NB4 (cell line): ENCODE measurements around the gene ACCSL.

Source experiments
- DNase-seq: peaks from one replicate; pipeline ENCODE4 v3.0.0; 2010; ENCODE audit warnings: low read depth
- H3K4me3 ChIP-seq: one replicate; pipeline ENCODE4 v1.5.1; 2011; ENCODE audit warnings: mild to moderate bottlenecking, low read depth, low read length, moderate library complexity
- CTCF ChIP-seq: IDR thresholded peaks from one replicate; pipeline ENCODE4 v1.5.1; 2012; ENCODE audit warnings: low read depth, low read length
- MAX ChIP-seq: IDR thresholded peaks from 2 replicates; pipeline ENCODE4 v1.6.1; 2011; ENCODE audit warnings: low read depth, low read length
- MYC ChIP-seq: IDR thresholded peaks from 2 replicates; pipeline ENCODE4 v1.6.1; 2011; ENCODE audit warnings: low read depth, low read length
- POLR2A ChIP-seq: IDR thresholded peaks from 2 replicates; pipeline ENCODE4 v1.6.1; 2011; ENCODE audit warnings: mild to moderate bottlenecking; ENCODE audit not compliant: insufficient read length; ENCODE audit errors: extremely low read depth

ACCSL gene

GRCh38 chr11:44037658-44037998, 10.2 kb upstream of the ACCSL start:
- no peak overlapping the region for H3K4me3 ChIP-seq
- no peak for TF ChIP-seq MYC
- no peak for TF ChIP-seq POLR2A
- TF ChIP-seq CTCF = no peak
- no peak for TF ChIP-seq MAX
- no peak for DNase-seq

GRCh38 chr11:44043157-44043556, 4.6 kb upstream of the ACCSL start:
- TF ChIP-seq MYC (no peak), POLR2A (no peak), CTCF (no peak), MAX (no peak)
- no peak for DNase-seq
- no peak overlapping the region for H3K4me3 ChIP-seq

- H3K4me3 ChIP-seq = no peak overlapping the region
- DNase-seq = no peak
- TF ChIP-seq CTCF (no peak), MAX (no peak), MYC (no peak)
Measured at GRCh38 chr11:44046182-44046581, 1.6 kb upstream of the ACCSL start.

GRCh38 chr11:44047298-44047697, 483 bp upstream of the ACCSL start:
- no peak overlapping the region for H3K4me3 ChIP-seq
- TF ChIP-seq MYC = no peak
- 0 out of 2 replicates have a peak, but pooled peaks have one; percentile 16 for TF ChIP-seq MAX
- DNase-seq = no peak

GRCh38 chr11:44049832-44050231, 2.1 kb downstream of the ACCSL start:
- H3K4me3 ChIP-seq = no peak overlapping the region
- DNase-seq = no peak
- no peak for TF ChIP-seq CTCF
- TF ChIP-seq MAX = no peak
- no peak for TF ChIP-seq MYC
- no peak for TF ChIP-seq POLR2A

GRCh38 chr11:44051171-44051570, 3.4 kb downstream of the ACCSL start:
- TF ChIP-seq MYC (no peak), CTCF (no peak), POLR2A (no peak), MAX (no peak)
- DNase-seq = no peak
- H3K4me3 ChIP-seq = no peak overlapping the region
